HG02885 (cell line): ENCODE measurements around the gene MLPH.

Experiments used
- ATAC-seq: cut with Tn5 transposase; IDR thresholded peaks from one replicate; pipeline ENCODE4 v1.9.1; 2021; ENCODE audit warnings: mild to moderate bottlenecking; ENCODE audit not compliant: unreplicated experiment, poor library complexity

The MLPH gene

GRCh38 chr2:237495521-237496117, 8.6 kb downstream of the MLPH start:
- no peak for ATAC-seq

- ATAC-seq = no peak
Observed at GRCh38 chr2:237496428-237496827, 9.4 kb downstream of the MLPH start.

GRCh38 chr2:237497009-237497837, 10.2 kb downstream of the MLPH start:
- no peak for ATAC-seq

GRCh38 chr2:237497838-237498186, 10.8 kb downstream of the MLPH start:
- ATAC-seq = no peak

- no peak for ATAC-seq
Observed at GRCh38 chr2:237498341-237498740, 11.3 kb downstream of the MLPH start.

- no peak for ATAC-seq
Observed at GRCh38 chr2:237500681-237501424, 13.8 kb downstream of the MLPH start.

- ATAC-seq = no peak
Observed at GRCh38 chr2:237501892-237502513, 15.0 kb downstream of the MLPH start.

- no peak for ATAC-seq
Observed at GRCh38 chr2:237503201-237503600, 16.1 kb downstream of the MLPH start.

GRCh38 chr2:237505188-237505939, 18.3 kb downstream of the MLPH start:
- ATAC-seq = no peak

GRCh38 chr2:237507512-237507911, 20.5 kb downstream of the MLPH start:
- no peak for ATAC-seq

GRCh38 chr2:237508361-237508760, 21.3 kb downstream of the MLPH start:
- no peak for ATAC-seq

- no peak for ATAC-seq
Observed at GRCh38 chr2:237509151-237509550, 22.1 kb downstream of the MLPH start.

GRCh38 chr2:237509905-237510304, 22.9 kb downstream of the MLPH start:
- ATAC-seq = no peak

GRCh38 chr2:237510502-237511217, 23.6 kb downstream of the MLPH start:
- ATAC-seq = no peak

GRCh38 chr2:237511433-237511832, 24.4 kb downstream of the MLPH start:
- ATAC-seq = no peak

- no peak for ATAC-seq
Observed at GRCh38 chr2:237511885-237512405, 24.9 kb downstream of the MLPH start.

- ATAC-seq = peak; percentile 57
Observed at GRCh38 chr2:237512774-237513466, 25.9 kb downstream of the MLPH start.

GRCh38 chr2:237513693-237514092, 26.6 kb downstream of the MLPH start:
- ATAC-seq = no peak
